HEK293 (cell line): ENCODE measurements around the gene ADPGK.
A peak's percentile ranks its signal among the peaks of the same experiment; 100 is the strongest.

Experiments used
- CTCF ChIA-PET: fragments of 350-600 bp; formaldehyde crosslinking; extraction: SDS; loops from one replicate; lab custom pipeline; 2021; ENCODE audit warnings: antibody characterized with exemption; lab: Yijun Ruan, JAX
- POLR2A ChIA-PET: fragments of 300-600 bp; formaldehyde crosslinking; extraction: SDS; loops from one replicate; lab custom pipeline; 2020; ENCODE audit warnings: antibody characterized with exemption, inconsistent platforms; lab: Yijun Ruan, JAX
- H3K27ac ChIP-seq: fragments of 200-500 bp; sonication (Bioruptor generic); 2 replicates; pipeline ENCODE4 v1.5.1; 2014; ENCODE audit warnings: low read depth, low read length, control low read depth, inconsistent platforms; ENCODE audit errors: extremely low read depth
- H3K36me3 ChIP-seq, 2 experiments: fragments of 200-500 bp in 1 of 2; sonication (Bioruptor generic) in 1 of 2; 1 replicate in 1 of 2; 2 replicates in 1 of 2; pipeline ENCODE4 v1.5.1; 2014 to 2017; ENCODE audit warnings: inconsistent platforms in 2 of 2, low read length in 2 of 2; ENCODE audit not compliant: control insufficient read depth in 2 of 2, insufficient read depth in 1 of 2
- H3K4me1 ChIP-seq: fragments of 200-500 bp; sonication (Bioruptor generic); 2 replicates; pipeline ENCODE4 v1.5.1; 2014; ENCODE audit warnings: mild to moderate bottlenecking, low read length, inconsistent platforms; ENCODE audit not compliant: control insufficient read depth, insufficient read depth
- H3K4me3 ChIP-seq: 2 replicates; pipeline ENCODE4 v1.5.1; 2011; ENCODE audit warnings: low read depth, mild to moderate bottlenecking, control low read depth, low read length, moderate library complexity
- H3K9me3 ChIP-seq: fragments of 200-500 bp; sonication (Bioruptor generic); 2 replicates; pipeline ENCODE4 v1.5.1; 2014; ENCODE audit warnings: low read depth, low read length, inconsistent platforms; ENCODE audit not compliant: control insufficient read depth, insufficient read depth
- GLIS2 ChIP-seq: fragments of 450-650 bp; formaldehyde crosslinking; IDR thresholded peaks from 2 replicates; pipeline ENCODE4 v1.5.1; 2016; ENCODE audit warnings: missing biosample characterization, missing genetic modification characterization
- KLF8 ChIP-seq: fragments of 450-650 bp; formaldehyde crosslinking; IDR thresholded peaks from 2 replicates; pipeline ENCODE4 v1.5.1; 2016; ENCODE audit warnings: missing biosample characterization, missing genetic modification characterization
- OSR2 ChIP-seq: fragments of 450-650 bp; formaldehyde crosslinking; IDR thresholded peaks from 2 replicates; pipeline ENCODE4 v1.5.1; 2016; ENCODE audit warnings: missing biosample characterization, missing genetic modification characterization
- PRDM10 ChIP-seq: fragments of 450-650 bp; formaldehyde crosslinking; IDR thresholded peaks from 2 replicates; pipeline ENCODE4 v1.5.1; 2016; ENCODE audit warnings: missing biosample characterization, missing genetic modification characterization
- PRDM4 ChIP-seq: fragments of 450-650 bp; formaldehyde crosslinking; IDR thresholded peaks from 2 replicates; pipeline ENCODE4 v1.5.1; 2017; ENCODE audit warnings: missing biosample characterization, missing genetic modification characterization
- SCRT2 ChIP-seq: fragments of 450-650 bp; formaldehyde crosslinking; IDR thresholded peaks from 2 replicates; pipeline ENCODE4 v1.5.1; 2016; ENCODE audit warnings: missing biosample characterization, missing genetic modification characterization
- WT1 ChIP-seq: fragments of 450-650 bp; formaldehyde crosslinking; IDR thresholded peaks from 2 replicates; pipeline ENCODE4 v1.5.1; 2016; ENCODE audit warnings: missing biosample characterization, missing genetic modification characterization
- ZBTB1 ChIP-seq: fragments of 450-650 bp; formaldehyde crosslinking; IDR thresholded peaks from 2 replicates; pipeline ENCODE4 v1.5.1; 2016; ENCODE audit warnings: missing biosample characterization, missing genetic modification characterization
- ZBTB20 ChIP-seq: fragments of 450-650 bp; formaldehyde crosslinking; IDR thresholded peaks from 2 replicates; pipeline ENCODE4 v1.5.1; 2016; ENCODE audit warnings: missing biosample characterization, missing genetic modification characterization
- ZNF121 ChIP-seq: fragments of 450-650 bp; formaldehyde crosslinking; IDR thresholded peaks from 2 replicates; pipeline ENCODE4 v1.5.1; 2016; ENCODE audit warnings: missing biosample characterization, missing genetic modification characterization
- ZNF239 ChIP-seq: fragments of 450-650 bp; formaldehyde crosslinking; IDR thresholded peaks from 2 replicates; pipeline ENCODE4 v1.5.1; 2016; ENCODE audit warnings: missing biosample characterization, missing genetic modification characterization
- ZNF24 ChIP-seq: fragments of 450-650 bp; formaldehyde crosslinking; IDR thresholded peaks from 2 replicates; pipeline ENCODE4 v1.5.1; 2016; ENCODE audit warnings: missing biosample characterization, missing genetic modification characterization
- ZNF335 ChIP-seq: fragments of 450-650 bp; formaldehyde crosslinking; conservative IDR thresholded peaks from 2 replicates; pipeline ENCODE4 v1.5.1; 2016; ENCODE audit warnings: missing biosample characterization, missing genetic modification characterization
- ZNF362 ChIP-seq: fragments of 450-650 bp; formaldehyde crosslinking; IDR thresholded peaks from 2 replicates; pipeline ENCODE4 v1.5.1; 2016; ENCODE audit warnings: missing biosample characterization, missing genetic modification characterization
- ZNF530 ChIP-seq: fragments of 450-650 bp; formaldehyde crosslinking; IDR thresholded peaks from 2 replicates; pipeline ENCODE4 v1.5.1; 2016; ENCODE audit warnings: low read depth, missing biosample characterization, missing genetic modification characterization
- ZNF596 ChIP-seq: fragments of 450-650 bp; IDR thresholded peaks from 2 replicates; pipeline ENCODE4 v1.5.0; 2018; ENCODE audit warnings: missing biosample characterization, mild to moderate bottlenecking, missing genetic modification characterization, moderate library complexity
- ZNF654 ChIP-seq: fragments of 450-650 bp; formaldehyde crosslinking; IDR thresholded peaks from 2 replicates; pipeline ENCODE4 v1.5.1; 2016; ENCODE audit warnings: low read depth, missing biosample characterization, missing genetic modification characterization
- ZNF658 ChIP-seq: fragments of 450-650 bp; formaldehyde crosslinking; IDR thresholded peaks from 2 replicates; pipeline ENCODE4; 2016; ENCODE audit warnings: missing biosample characterization, missing genetic modification characterization
- ZNF692 ChIP-seq: fragments of 450-650 bp; formaldehyde crosslinking; IDR thresholded peaks from 2 replicates; pipeline ENCODE4 v1.5.1; 2016; ENCODE audit warnings: missing biosample characterization, missing genetic modification characterization
- ZNF747 ChIP-seq: fragments of 450-650 bp; formaldehyde crosslinking; IDR thresholded peaks from 2 replicates; pipeline ENCODE4 v1.5.1; 2016; ENCODE audit warnings: missing biosample characterization, missing genetic modification characterization
- ZSCAN23 ChIP-seq: fragments of 450-650 bp; formaldehyde crosslinking; IDR thresholded peaks from 2 replicates; pipeline ENCODE4 v1.5.1; 2016; ENCODE audit warnings: missing biosample characterization, missing genetic modification characterization
- TF ChIP-seq, protein P1 (sequence below): fragments of 450-650 bp; formaldehyde crosslinking; IDR thresholded peaks from 2 replicates; pipeline ENCODE4 v1.5.1; 2016; ENCODE audit warnings: missing biosample characterization, missing genetic modification characterization
- TF ChIP-seq, protein P2 (sequence below): fragments of 450-650 bp; formaldehyde crosslinking; IDR thresholded peaks from 2 replicates; pipeline ENCODE4 v1.5.0; 2017; ENCODE audit warnings: missing biosample characterization, missing genetic modification characterization, borderline replicate concordance

ADPGK gene

GRCh38 chr15:72800833-72801481 is 17.4 kb upstream of the ADPGK start (continued):
- no peak for TF ChIP-seq ZBTB1 (tag by site-specific recombination)
- no peak for TF ChIP-seq ZNF747 (tag by site-specific recombination)
- TF ChIP-seq ZNF335 (tag by site-specific recombination), result 0 out of 2 replicates have a peak, but pooled peaks have one; percentile 28
- TF ChIP-seq, all 188 proteins: peak for 18

DNA sequence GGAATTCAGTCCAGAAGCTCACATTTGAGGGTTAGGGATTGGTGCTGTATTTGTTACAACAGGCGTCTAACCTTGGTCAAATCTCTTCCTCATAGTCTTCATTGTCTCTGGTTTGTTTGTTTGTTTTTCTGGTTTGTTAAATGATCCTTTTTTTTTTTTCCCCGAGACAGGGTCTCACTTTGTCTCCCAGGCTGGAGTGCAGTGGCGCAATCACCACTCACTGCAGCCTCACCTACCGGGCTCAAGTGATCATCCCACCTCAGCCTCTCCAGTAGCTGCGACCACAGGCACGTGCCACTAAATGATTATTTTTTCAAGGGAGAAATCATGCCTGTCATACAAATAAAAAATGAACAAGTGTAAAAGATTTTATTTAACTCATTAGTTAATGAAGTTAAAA is 14.3 kb upstream of the ADPGK start:
- Histone ChIP-seq H3K27ac (no peak overlapping the region), H3K4me1 (peaks cover 5% of the 10 kb centered on the region), H3K9me3 (no peaks in the 10 kb centered on the region), H3K4me3 (no peak overlapping the region), H3K36me3 (no peaks in the 10 kb centered on the region)
- CTCF ChIA-PET, result interaction anchor here (0.6 to 2.6 kb wide), 9 partner anchors 9 to 493 kb away, joined by 3 to 11 read pairs (median 4); no protein-coding TSS in a partner anchor
- POLR2A ChIA-PET, result interaction anchor here (0.7 kb wide), 1 partner anchor 90 kb away, joined by 3 read pairs; no protein-coding TSS in a partner anchor
- TF ChIP-seq ZNF362 (tag by site-specific recombination) (peak; percentile 56), OSR2 (peak; percentile 94), PRDM10 (tag by site-specific recombination) (peak; percentile 25), ZSCAN23 (tag by site-specific recombination) (no peak), ZBTB20 (tag by site-specific recombination) (0 out of 2 replicates have a peak, but pooled peaks have one; percentile 8), WT1 (tag by site-specific recombination) (peak; percentile 45; the same call in 1 of the 2 replicates), GLIS2 (tag by site-specific recombination) (no peak), ZNF658 (tag by site-specific recombination) (no peak), PRDM4 (tag by site-specific recombination) (no peak), ZNF239 (tag by site-specific recombination) (no peak), KLF8 (no peak), ZNF121 (no peak), ZNF692 (tag by site-specific recombination) (peak; percentile 10; the same call in 1 of the 2 replicates), ZNF654 (tag by site-specific recombination) (no peak), ZNF24 (tag by site-specific recombination) (0 out of 2 replicates have a peak, but pooled peaks have one; percentile 19), SCRT2 (no peak), ZNF530 (tag by site-specific recombination) (no peak), ZNF596 (no peak)
- TF ChIP-seq, protein P1, sequence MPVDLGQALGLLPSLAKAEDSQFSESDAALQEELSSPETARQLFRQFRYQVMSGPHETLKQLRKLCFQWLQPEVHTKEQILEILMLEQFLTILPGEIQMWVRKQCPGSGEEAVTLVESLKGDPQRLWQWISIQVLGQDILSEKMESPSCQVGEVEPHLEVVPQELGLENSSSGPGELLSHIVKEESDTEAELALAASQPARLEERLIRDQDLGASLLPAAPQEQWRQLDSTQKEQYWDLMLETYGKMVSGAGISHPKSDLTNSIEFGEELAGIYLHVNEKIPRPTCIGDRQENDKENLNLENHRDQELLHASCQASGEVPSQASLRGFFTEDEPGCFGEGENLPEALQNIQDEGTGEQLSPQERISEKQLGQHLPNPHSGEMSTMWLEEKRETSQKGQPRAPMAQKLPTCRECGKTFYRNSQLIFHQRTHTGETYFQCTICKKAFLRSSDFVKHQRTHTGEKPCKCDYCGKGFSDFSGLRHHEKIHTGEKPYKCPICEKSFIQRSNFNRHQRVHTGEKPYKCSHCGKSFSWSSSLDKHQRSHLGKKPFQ (tag by site-specific recombination), result no peak
- TF ChIP-seq, protein P2, sequence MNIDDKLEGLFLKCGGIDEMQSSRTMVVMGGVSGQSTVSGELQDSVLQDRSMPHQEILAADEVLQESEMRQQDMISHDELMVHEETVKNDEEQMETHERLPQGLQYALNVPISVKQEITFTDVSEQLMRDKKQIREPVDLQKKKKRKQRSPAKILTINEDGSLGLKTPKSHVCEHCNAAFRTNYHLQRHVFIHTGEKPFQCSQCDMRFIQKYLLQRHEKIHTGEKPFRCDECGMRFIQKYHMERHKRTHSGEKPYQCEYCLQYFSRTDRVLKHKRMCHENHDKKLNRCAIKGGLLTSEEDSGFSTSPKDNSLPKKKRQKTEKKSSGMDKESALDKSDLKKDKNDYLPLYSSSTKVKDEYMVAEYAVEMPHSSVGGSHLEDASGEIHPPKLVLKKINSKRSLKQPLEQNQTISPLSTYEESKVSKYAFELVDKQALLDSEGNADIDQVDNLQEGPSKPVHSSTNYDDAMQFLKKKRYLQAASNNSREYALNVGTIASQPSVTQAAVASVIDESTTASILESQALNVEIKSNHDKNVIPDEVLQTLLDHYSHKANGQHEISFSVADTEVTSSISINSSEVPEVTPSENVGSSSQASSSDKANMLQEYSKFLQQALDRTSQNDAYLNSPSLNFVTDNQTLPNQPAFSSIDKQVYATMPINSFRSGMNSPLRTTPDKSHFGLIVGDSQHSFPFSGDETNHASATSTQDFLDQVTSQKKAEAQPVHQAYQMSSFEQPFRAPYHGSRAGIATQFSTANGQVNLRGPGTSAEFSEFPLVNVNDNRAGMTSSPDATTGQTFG (tag by site-specific recombination), result no peak
